ENCODE data around the gene ALDH8A1.

DNA sequence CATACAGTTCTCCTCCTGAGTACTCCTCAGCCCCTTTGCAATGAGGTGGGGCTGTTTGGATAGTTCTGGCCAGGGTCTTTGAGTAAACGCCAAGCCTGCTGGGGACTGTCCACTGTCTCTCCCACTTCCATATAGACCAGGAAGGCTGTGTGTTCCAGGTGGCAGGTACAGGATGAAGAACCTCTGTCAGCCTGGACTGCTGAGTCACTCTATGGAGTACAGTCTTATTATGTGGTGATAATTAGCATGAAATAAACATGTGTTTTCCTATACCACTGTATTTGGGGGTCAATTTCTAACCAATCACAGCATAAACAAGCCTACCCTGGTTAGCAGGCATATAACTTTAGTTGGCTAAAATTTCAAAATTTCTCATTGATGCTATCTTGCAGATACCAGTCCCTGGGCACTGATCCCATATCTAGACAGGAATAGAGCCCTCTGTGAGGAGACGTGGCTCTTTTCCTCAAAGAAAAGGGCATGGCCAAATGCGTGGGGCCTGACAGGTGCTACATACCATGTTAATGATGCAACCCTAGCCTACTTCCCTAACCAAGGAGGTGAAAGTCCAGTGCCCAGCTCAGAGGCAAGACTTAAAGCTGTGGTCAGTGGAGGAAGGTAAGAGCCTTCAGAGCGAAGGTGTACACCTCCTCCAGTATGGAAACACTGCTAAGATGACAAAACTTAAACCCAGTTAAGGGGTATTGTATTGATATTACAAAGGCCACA is 4.5 kb upstream of the ALDH8A1 start:
- TF ChIP-seq ZNF274 (IDR thresholded peaks at IDR 0.05; ENCODE audit: low read depth, low read length), result no peak
- no peak for TF ChIP-seq SUZ12 (IDR thresholded peaks at IDR 0.05; ENCODE audit: extremely low read depth, insufficient read depth, insufficient read length)
